Subcutaneous adipose tissue (tissue), 4 donors: ENCODE measurements around the gene FSIP1. TPM values are rescaled to one million over a fixed set of nuclear protein-coding genes. Genes with fewer than 3 reads are reported as not detected.

Source experiments
- total RNA-seq, 4 donors: library from RNA; depleted of rRNA; stranded (reverse); fragments of >200 nt; gene quantifications; one replicate each; pipeline ENCODE4 v1.1.0, GENCODE V29; 2016
- TF ChIP-seq, protein P1 (sequence below): fragments of 450-650 bp; IDR thresholded peaks from one replicate; pipeline ENCODE4 v1.5.1; 2016; ENCODE audit warnings: low read depth, mild to moderate bottlenecking, control low read depth, antibody characterized with exemption, moderate library complexity

FSIP1 gene
- total RNA-seq, 4 donors from 2014 or later: 0.16 to 1.0 (median 0.44) TPM; not detected in 1

DNA sequence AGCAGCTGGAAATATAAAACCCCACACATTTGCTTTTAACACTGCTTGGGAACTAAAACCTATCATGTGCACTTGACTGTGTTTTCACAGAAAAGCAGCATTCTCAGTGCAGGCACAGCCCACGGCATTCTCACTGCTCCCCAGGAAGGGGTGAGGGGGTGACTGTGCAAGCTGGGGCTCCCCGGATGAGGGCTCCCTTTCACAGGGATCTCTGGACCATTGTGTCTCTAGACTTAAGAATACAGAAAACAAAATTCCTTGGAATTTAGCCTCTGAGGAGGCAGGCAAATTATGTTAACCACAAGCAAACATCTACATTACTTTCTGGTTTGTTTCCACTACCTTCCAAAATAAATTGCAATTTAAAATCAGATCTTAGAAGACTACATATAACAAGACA lies 100.3 kb downstream of the FSIP1 start:
- TF ChIP-seq, protein P1, sequence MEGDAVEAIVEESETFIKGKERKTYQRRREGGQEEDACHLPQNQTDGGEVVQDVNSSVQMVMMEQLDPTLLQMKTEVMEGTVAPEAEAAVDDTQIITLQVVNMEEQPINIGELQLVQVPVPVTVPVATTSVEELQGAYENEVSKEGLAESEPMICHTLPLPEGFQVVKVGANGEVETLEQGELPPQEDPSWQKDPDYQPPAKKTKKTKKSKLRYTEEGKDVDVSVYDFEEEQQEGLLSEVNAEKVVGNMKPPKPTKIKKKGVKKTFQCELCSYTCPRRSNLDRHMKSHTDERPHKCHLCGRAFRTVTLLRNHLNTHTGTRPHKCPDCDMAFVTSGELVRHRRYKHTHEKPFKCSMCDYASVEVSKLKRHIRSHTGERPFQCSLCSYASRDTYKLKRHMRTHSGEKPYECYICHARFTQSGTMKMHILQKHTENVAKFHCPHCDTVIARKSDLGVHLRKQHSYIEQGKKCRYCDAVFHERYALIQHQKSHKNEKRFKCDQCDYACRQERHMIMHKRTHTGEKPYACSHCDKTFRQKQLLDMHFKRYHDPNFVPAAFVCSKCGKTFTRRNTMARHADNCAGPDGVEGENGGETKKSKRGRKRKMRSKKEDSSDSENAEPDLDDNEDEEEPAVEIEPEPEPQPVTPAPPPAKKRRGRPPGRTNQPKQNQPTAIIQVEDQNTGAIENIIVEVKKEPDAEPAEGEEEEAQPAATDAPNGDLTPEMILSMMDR: no peak

DNA sequence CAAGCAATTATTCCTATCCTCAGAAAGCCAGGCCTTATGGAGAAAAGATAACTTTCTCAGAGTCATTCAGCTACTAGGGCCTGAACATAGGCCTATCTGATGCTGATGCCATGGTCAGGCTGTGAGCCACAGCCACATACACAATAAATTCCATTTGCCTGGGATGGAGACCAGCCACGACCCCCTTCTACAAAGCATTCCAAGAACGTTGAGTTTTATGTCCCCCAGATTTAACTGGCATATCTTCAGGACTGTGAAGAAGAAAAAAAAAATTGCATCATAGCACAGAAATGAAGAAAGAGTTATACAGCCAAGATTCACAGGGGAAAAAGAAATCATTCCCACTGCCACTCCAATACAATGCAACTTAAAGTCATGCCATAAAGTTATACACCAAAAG lies 101.8 kb downstream of the FSIP1 start:
- TF ChIP-seq, protein P1: no peak

DNA sequence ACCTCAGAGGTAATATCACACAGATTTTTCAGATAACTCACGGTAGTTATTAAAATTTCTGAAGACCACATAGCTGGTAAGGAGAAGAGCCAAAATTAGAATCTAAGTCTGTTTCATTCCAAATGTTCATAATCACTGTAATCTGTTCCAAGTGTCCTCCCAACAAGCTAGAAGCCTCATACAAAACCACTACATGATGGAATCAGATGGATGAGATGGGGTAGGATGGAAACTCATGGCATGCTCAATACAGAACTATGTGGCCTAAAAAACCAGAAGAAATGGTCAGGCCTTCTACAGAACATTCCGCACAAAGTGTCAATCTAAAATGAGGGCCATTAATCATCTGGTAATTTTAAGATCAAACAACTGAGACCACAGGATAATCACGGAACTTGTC lies 110.0 kb downstream of the FSIP1 start:
- TF ChIP-seq, protein P1: no peak

DNA sequence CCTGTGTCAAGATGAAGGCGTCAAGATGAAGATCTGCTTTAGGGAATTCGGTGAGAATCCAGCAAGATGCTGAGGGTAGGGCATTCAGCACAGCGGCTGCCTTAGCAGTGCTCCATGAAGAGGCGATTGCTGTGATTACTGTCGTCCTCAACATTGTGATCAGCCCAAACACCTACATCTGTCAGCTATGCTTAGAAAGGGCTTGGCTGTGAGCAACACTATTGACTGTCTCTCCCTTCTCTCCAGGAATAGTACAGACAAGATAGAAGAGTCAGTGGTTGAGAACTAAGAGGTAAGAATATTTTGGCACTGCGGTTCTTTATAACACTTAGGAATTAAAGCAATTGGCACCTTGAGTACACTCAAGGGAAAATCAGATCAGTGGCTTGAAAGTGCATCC lies 110.5 kb downstream of the FSIP1 start:
- TF ChIP-seq, protein P1: no peak

DNA sequence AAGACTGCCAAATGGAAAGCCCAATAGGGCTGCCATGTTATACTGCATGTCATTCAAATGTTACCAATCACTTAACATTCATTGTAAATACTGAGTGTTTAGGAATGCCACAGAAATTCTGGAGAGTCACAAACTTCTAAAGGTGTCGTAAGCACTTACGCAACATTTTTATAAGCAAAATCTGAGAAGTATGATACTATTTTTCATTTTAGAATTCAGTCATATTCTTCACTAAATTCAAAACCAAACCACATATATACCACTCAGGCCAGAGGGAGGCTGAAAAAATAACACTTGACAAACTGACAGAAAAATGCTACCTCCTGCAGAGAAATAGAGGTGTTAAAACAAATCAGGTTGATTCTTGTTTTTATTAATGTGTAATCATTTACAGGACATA lies 112.0 kb downstream of the FSIP1 start:
- TF ChIP-seq, protein P1: no peak

DNA sequence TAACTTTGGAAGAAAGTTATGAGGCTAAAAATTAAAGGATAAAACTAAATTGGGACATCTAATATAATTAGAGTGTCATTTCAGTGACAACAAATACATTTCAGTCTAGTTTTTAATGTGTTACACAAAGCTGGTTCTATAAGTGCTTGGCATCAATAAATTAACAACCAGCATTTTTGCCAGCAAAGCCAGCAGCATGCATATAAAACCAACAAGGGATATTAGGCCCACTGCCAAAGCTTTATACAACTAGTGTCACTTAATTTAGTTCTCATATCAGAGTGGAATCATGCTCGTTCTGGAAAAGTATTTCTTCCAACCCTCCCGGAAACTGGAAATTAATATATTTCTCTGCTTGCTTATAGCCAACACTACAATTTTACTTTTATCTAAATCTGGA lies 113.0 kb downstream of the FSIP1 start:
- TF ChIP-seq, protein P1: no peak

DNA sequence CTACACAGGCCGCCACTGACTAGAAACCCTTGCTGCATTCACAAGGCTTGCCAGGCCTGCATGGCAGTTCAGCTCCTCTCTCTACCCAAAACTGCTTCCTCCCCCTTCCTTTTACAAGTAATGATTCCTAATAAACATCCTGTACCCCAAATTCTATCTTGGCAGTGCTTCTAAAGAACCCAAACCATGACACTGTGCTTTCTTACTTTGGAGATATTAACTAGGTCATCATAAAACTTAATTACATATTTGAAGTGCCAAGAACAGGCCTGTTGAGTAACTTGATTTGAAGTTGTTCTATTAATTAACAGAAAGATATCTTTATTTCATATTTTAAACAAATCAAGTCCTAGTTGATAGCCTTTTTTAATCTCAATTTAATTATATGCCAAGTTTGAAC lies 113.4 kb downstream of the FSIP1 start:
- TF ChIP-seq, protein P1: no peak

DNA sequence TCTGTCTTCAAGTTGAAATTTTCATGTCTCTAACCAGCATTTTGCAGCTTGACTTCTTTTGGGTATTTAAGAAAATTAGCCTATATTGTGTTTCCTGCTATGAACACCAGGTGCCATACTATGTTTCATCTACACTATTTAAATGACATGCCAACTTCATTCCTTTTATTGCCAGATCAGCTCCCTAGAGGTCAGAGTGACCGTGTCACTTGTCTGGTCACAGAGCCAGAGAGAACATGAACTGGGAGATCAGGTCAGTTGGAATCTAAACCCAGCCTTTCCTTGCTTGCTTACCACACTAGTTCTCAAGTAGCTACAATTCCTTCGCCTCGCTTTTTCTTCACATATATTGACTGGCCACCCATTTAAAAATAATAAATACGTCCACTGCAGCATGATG lies 114.2 kb downstream of the FSIP1 start:
- TF ChIP-seq, protein P1: no peak
